K562 (cell line): Measurements from ENCODE around the gene DUS1L. TPM values are rescaled to one million over a fixed set of nuclear protein-coding genes. Genes with fewer than 3 reads are reported as not detected.

ENCODE experiments used
- AFF4 ChIP-seq: sonication (generic); formaldehyde crosslinking; IDR thresholded peaks from 2 replicates; pipeline ENCODE4 v1.8.0; 2023; ENCODE audit warnings: mild to moderate bottlenecking, missing genetic modification reagents
- CREB3 ChIP-seq: fragments of 450-650 bp; conservative IDR thresholded peaks from 2 replicates; pipeline ENCODE4 v1.6.1; 2016; ENCODE audit warnings: missing genetic modification characterization, low read depth, mild to moderate bottlenecking, missing compliant biosample characterization, moderate library complexity
- FOXK2 ChIP-seq, 2 experiments: fragments of 450-650 bp; IDR thresholded peaks in 1 of 2; conservative IDR thresholded peaks in 1 of 2; 2 replicates each; pipeline ENCODE4 v1.6.1; 2016; ENCODE audit warnings: low read depth in 2 of 2, mild to moderate bottlenecking in 1 of 2
- HCFC1 ChIP-seq: IDR thresholded peaks from 2 replicates; pipeline ENCODE4 v1.6.1; 2012; ENCODE audit warnings: low read depth, low read length, improper control_type of control experiment
- HDAC6 ChIP-seq: IDR thresholded peaks from 2 replicates; pipeline ENCODE4 v1.6.1; 2012; ENCODE audit warnings: low read depth, mild to moderate bottlenecking, control low read depth, inconsistent platforms, low read length, moderate library complexity
- LEF1 ChIP-seq: fragments of 450-650 bp; IDR thresholded peaks from 2 replicates; pipeline ENCODE4 v1.6.1; 2016; ENCODE audit warnings: mild to moderate bottlenecking
- NKRF ChIP-seq: fragments of 450-650 bp; IDR thresholded peaks from 2 replicates; pipeline ENCODE4 v1.6.1; 2016; ENCODE audit warnings: borderline replicate concordance
- SMARCA5 ChIP-seq: fragments of 450-650 bp; IDR thresholded peaks from 2 replicates; pipeline ENCODE4 v1.6.1; 2016
- SMARCB1 ChIP-seq: IDR thresholded peaks from 2 replicates; pipeline ENCODE4 v1.6.1; 2011; ENCODE audit warnings: improper control_type of control experiment, low read depth; ENCODE audit not compliant: insufficient read length
- STAG1 ChIP-seq: sonication (generic); formaldehyde crosslinking; IDR thresholded peaks from 2 replicates; pipeline ENCODE4 v1.5.0; 2020; ENCODE audit warnings: missing genetic modification reagents, borderline replicate concordance
- USF2 ChIP-seq: sonication (generic); formaldehyde crosslinking; IDR thresholded peaks from 2 replicates; pipeline ENCODE4 v1.5.0; 2020; ENCODE audit warnings: missing genetic modification reagents
- ZNF12 ChIP-seq: sonication (generic); formaldehyde crosslinking; IDR thresholded peaks from 2 replicates; pipeline ENCODE4 v1.4.0; 2020; ENCODE audit warnings: mild to moderate bottlenecking, missing genetic modification reagents
- ZNF431 ChIP-seq: sonication (generic); formaldehyde crosslinking; IDR thresholded peaks from 2 replicates; pipeline ENCODE4 v1.8.0; 2022; ENCODE audit warnings: mild to moderate bottlenecking, missing genetic modification reagents
- ZNF668 ChIP-seq: fragments of 250-450 bp; sonication (Bioruptor Pico); IDR thresholded peaks from 2 replicates; pipeline ENCODE4 v1.8.0; 2022; ENCODE audit warnings: mild to moderate bottlenecking, inconsistent platforms
- polyA plus RNA-seq, 8 experiments: library from polyadenylated mRNA; depleted of rRNA in 4 of 8; stranded (reverse) in 5 of 8; unstranded in 3 of 8; fragments of >200 nt; fragmentation: Nextera tagmentation in 2 of 8; fragmentation: Illumina TruSeq in 1 of 8; extraction: Ambion mirVana in 2 of 8; extraction: Trizol in 1 of 8; gene quantifications; 2 replicates each; pipeline versions ENCODE4 v1.2.1 to v1.2.3, GENCODE V29; 2011 to 2014; ENCODE audit warnings: inconsistent platforms in 1 of 8, missing spikeins in 1 of 8
- total RNA-seq, 7 experiments: library from RNA; depleted of rRNA in 6 of 7; stranded (reverse); fragments of >200 nt in 6 of 7; fragmentation: Illumina TruSeq in 2 of 7; extraction: Trizol in 2 of 7; gene quantifications; 2 replicates each; pipeline versions ENCODE4 v1.2.1 to v1.2.3, GENCODE V29; 2011 to 2021; ENCODE audit warnings: low replicate concordance in 1 of 7
- TF ChIP-seq, protein P1 (sequence below): fragments of 250-450 bp; sonication (Bioruptor Pico); IDR thresholded peaks from 2 replicates; pipeline ENCODE4 v1.8.0; 2022; ENCODE audit warnings: inconsistent platforms
- TF ChIP-seq, protein P2 (sequence below): sonication (generic); formaldehyde crosslinking; IDR thresholded peaks from 2 replicates; pipeline ENCODE4 v1.8.0; 2022; ENCODE audit warnings: mild to moderate bottlenecking, low read depth, missing genetic modification reagents

DUS1L gene
- total and polyA plus RNA-seq, 9 of the 15 experiments (the other 6 are each of a cell fraction or from before 2014, with no cell fraction given), result 7.8 to 210 (median 83.9) TPM

GRCh38 chr17:82037092-82037888 lies 28.3 kb downstream of the DUS1L start, which contains the start of gene DCXR (continued):
- TF ChIP-seq, protein P1, sequence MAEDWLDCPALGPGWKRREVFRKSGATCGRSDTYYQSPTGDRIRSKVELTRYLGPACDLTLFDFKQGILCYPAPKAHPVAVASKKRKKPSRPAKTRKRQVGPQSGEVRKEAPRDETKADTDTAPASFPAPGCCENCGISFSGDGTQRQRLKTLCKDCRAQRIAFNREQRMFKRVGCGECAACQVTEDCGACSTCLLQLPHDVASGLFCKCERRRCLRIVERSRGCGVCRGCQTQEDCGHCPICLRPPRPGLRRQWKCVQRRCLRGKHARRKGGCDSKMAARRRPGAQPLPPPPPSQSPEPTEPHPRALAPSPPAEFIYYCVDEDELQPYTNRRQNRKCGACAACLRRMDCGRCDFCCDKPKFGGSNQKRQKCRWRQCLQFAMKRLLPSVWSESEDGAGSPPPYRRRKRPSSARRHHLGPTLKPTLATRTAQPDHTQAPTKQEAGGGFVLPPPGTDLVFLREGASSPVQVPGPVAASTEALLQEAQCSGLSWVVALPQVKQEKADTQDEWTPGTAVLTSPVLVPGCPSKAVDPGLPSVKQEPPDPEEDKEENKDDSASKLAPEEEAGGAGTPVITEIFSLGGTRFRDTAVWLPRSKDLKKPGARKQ (CRISPR knock-in tag), result no peak
- TF ChIP-seq USF2 (CRISPR knock-in tag) (no peak), ZNF668 (CRISPR knock-in tag) (no peak), LEF1 (peak; percentile 31; the same call in 1 of the 2 replicates), NKRF (peak; percentile 94), ZNF12 (0 out of 2 replicates have a peak, but pooled peaks have one; percentile 10), HCFC1 (peak; percentile 18; the same call in 1 of the 2 replicates), CREB3 (tag) (no peak), ZNF431 (CRISPR knock-in tag) (no peak; the same call in none of the 2 replicates), AFF4 (CRISPR knock-in tag) (peak; percentile 94), STAG1 (no peak), FOXK2 (conservative IDR thresholded peaks at IDR 0.05 in 1 of 2, IDR thresholded peaks at IDR 0.05 in 1 of 2; ENCODE audit: low read depth in 2 of 2) (peak in 1 of 2 experiments; percentile 32; a peak in 1 of 4 replicates), SMARCA5 (no peak), HDAC6 (no peak), SMARCB1 (no peak)
- TF ChIP-seq, protein P2, sequence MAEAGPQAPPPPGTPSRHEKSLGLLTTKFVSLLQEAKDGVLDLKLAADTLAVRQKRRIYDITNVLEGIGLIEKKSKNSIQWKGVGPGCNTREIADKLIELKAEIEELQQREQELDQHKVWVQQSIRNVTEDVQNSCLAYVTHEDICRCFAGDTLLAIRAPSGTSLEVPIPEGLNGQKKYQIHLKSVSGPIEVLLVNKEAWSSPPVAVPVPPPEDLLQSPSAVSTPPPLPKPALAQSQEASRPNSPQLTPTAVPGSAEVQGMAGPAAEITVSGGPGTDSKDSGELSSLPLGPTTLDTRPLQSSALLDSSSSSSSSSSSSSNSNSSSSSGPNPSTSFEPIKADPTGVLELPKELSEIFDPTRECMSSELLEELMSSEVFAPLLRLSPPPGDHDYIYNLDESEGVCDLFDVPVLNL (CRISPR knock-in tag), result 0 out of 2 replicates have a peak, but pooled peaks have one; percentile 14
